HG02798 (cell line): ENCODE measurements around the gene IL6R.

Source experiments
- ATAC-seq: cut with Tn5 transposase; IDR thresholded peaks from one replicate; pipeline ENCODE4 v1.9.1; 2021; ENCODE audit warnings: mild to moderate bottlenecking; ENCODE audit not compliant: unreplicated experiment, poor library complexity

IL6R gene

DNA sequence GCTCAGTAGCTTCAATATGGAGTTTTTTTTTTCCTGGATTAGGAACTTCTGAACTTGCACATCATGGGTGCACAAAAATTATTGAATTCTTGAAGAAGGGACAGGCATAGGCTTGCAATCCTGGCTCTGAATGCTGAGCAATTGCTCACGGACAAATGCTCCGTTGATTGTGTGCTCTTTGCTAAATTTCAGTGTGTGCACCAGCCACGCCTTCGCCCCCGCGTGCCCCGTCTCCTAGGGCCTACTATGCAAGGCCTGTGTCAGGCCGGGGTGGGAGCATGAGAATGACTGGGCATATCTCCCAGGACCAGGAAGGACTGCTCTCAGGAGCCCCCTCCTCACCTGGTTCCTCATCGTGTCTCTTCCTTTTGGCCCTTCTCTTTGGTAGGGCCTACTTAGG, 17.4 kb downstream of the IL6R start:
- ATAC-seq: no peak

DNA sequence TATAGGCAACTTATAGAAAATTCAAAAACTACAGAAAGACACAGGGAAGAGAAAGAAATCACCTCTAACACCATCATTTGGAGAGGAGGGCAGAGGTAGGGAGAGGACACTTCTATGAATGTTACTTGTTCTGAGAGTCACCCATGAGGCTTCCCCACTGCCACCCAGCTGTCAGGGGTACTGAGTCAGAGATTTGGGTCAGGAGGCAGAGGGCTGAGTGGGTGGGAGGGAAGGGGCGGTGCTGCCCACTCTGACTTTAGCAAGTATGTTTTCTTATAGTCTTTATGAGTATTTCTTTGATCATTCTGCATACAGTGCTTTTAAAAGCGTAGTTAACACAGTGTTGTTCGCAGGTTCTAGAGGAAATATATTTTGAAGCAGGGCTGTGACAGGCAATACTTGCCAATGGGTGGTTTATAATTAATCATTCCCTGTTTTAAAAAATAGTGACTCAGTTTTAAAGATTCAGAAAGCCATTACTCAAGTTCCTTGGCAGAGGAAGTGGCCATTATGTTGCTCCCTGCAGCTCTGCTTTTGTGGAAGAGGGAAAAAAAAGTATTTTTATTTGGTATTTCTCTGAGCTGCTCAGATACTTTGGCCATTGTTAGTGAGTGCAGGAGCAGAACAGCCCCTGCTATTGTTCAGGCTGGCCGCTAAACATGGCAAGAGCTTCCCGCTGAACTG, 18.3 kb downstream of the IL6R start:
- no peak for ATAC-seq

DNA sequence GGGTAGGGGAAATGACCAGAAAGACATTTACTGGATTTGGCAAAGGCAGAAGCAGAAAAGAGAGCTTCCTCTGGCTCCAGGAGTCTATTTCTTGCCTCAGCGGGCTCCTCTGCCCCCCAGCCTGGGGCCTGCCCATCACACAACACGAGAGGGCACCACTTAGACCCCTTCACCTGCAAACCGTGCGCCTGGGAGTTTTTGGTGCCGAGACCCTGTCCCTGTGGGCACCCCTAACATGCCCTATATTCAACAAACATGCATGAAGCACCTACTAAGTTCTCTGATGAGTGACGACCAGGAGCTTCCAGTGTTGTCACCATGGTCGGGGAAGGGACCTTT, 18.8 kb downstream of the IL6R start:
- ATAC-seq: no peak

DNA sequence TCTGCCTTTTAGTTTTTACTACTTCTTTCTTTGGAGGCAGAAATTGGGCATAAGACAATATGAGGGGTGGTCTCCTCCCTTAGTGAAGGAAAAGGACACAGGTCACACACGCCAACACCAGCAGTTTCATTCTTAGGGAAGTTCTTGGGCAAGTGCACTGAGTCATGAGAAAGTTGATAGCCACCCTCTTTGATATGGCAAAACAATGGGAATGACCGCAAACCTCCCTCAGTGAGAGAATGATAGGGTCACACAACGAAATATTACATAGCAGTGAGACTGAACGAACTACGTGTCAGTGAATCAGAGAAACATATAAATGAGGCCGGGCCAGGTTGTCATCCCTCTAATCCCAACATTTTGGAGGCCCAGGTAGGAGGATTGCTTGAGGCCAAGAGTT, 20.0 kb downstream of the IL6R start:
- no peak for ATAC-seq

DNA sequence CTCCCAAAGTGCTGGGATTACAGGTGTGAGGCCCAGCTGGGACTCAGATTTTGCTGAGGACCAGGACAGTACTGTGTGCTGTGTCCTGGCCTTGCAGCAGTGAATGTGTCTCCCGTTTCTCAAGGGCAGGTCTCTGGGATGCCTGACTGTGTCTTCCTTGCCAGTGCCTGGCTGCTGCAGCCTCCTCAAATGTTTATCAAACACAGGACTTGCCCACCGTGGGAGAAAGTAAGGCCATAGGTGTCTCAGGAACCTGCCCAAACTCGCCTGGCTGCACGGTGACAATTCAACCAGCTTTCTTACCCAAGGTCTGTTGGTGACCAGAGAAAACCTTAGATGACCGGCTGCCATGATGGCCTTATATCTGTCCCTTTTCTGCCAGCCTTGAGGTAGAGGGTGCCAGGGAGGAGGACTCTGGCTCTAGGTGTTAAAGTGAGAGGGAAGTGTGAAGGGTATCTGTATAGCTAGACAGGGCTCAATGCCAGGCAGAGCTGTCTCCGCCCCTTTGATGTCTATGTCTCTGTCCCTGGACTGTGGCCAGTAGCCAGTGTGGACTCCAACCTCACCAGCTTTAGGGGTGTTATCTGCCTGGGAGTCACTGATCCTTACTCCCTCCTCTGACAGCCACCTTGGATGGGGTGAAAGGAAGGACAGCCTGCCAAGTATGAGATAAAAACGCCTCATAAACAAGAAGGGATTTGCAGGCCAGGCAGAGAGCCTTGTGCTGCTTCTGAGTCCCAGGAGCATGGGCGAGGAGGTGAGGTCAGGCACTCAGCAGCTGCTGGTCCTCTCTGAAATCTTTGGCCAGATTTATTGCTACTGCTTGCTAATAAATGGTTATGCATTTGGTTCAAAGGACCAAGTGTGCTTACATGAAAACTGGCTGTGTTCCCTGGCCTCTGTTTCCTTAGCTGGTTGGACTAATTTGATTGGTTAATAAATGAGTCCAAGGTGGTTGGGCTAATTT, 22.3 kb downstream of the IL6R start:
- ATAC-seq: no peak

DNA sequence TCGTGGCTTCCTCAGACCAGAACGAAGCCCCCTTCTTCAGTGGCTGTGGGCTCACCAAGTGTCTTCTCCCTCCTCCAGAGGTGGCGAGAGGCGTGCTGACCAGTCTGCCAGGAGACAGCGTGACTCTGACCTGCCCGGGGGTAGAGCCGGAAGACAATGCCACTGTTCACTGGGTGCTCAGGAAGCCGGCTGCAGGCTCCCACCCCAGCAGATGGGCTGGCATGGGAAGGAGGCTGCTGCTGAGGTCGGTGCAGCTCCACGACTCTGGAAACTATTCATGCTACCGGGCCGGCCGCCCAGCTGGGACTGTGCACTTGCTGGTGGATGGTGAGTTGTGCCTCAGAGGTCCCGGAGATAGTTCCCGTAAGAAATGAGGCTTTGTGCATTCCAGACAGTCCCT, 24.0 kb downstream of the IL6R start:
- no peak for ATAC-seq

DNA sequence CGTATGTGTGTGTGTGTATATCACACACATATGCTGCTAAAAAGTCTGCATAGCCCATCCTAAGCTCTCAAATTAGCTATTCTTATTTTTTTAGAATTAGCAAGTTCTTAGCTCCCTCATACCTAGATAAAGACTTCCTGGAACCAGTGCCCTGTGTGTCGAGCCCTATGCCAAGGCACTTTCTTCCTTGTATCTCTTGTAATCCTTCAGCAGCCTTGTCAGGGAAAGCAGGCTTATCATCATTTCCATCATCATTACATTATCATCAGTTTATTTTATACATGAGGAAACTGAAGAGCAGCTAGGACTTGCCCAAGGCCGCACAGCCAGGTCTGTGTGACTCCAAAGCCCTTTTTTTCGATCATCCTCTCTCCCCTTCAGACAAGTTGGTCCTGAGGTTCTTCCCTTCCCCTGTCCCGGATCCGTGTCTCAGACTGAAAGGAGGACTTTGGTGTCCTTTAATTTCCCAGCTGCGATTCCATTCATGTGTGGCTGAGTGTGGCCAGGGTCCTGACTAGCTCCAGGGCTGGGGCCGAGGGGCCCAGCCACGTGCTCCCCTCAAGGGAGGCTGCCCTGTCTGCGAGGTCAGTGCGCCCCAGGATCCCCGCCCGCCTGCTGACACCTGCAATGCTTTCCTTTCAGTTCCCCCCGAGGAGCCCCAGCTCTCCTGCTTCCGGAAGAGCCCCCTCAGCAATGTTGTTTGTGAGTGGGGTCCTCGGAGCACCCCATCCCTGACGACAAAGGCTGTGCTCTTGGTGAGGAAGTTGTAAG, 24.9 kb downstream of the IL6R start:
- ATAC-seq: no peak

DNA sequence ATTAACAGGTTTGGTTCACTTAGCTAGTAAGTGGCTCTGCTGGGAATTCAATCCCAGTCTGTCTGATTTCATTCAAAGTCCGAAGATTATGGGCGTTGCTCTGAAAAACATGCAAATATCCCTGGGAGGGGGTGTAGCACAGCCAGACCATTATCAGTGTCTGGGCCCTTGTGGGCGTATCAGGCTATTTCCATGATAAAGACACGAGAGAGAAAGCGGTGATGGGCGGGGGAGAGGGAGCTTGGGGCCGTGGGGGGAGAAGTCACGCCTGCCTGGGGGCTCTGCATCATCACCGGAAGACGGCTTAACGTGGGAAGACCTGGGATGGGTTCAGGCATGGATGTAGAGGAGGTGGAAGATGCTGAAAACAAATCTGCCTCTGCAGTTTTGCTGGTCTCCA, 25.8 kb downstream of the IL6R start:
- ATAC-seq: no peak

DNA sequence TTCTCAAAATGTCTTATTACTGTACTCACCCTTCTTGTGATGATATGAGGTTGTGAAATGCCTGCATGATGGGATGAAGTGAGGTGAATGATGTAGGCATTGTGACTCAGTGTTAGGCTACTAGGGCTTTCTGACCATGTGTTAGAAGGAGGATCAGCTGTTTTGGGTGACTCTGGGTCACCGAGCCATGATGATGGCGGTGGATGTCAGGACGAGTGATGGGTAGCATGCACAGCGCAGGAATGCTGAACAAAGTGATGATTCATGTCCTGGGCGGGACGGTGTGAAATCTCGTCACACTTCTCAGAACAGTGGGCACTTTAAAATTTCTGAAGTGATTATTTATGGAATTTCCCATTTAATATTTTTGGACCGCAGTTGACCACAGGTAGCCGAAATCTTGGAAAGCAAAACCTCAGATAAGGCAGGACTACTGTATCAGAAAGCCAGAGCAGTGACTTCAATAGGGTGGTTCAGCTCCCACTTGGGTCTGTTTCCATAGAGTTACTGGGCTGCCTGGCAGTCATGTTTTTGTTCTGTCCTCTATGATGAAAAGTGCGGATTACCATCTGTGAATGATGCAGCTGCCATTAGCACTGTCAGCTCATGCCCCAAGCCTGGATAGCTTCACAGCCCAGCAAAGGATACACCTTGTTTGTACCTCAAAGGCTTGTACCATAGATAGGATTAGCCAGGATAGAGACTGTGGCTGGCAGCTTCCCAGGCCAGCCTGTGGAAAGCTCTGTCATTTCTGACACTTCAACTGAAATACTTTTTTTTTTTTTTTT, 26.6 kb downstream of the IL6R start:
- no peak for ATAC-seq

DNA sequence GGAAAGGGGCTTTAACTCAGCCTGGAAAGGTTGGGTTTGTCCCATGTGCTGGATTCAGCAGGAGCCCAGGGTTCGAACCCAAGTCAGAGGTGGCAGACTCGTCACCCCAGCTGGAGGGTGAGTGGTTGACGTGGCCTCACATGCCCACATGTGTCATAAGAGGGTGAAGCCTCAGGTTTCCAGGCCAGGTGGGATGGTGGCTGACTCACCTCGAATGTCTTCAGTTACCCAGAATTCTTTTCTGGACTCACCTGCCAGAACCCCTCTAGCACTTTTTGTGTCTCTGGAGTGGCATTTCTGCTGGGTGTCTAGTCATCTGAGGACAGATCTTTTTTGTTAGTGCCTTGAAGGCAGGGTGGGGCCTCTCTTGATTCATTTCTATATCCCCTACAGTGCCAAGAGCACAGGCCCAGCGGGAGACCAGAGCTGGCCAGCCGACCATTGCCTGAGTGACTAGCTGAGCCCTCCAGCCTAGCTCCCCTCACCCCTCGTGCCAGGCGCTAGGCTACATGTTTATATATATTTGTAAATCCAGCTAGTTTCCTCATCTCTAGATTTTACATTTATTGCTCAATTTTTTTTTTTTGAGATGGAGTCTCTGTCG, 28.1 kb downstream of the IL6R start:
- ATAC-seq: no peak

DNA sequence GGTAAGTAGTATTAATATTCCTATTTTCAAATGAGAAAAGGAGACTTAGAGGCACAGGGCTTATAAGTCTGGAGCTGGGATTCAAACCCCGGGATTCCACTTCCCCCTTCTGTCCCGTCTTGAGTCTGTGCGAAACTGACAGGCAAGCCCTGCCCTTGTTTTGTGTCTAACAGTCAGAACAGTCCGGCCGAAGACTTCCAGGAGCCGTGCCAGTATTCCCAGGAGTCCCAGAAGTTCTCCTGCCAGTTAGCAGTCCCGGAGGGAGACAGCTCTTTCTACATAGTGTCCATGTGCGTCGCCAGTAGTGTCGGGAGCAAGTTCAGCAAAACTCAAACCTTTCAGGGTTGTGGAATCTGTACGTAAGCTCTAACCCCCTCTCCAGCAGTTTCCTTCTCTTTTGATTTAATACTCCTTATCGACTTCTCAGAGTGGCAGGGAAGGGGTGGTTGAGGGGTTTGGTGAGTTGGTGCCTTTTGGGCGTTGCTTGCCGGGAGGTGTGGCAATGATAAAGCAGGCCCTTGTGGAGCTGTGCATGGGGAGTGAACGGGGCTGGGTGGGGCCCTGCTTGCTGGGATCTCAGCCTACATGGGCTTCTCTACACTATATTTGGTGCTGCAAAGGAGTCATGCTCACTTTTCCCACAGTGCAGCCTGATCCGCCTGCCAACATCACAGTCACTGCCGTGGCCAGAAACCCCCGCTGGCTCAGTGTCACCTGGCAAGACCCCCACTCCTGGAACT, 29.4 kb downstream of the IL6R start:
- ATAC-seq: no peak

DNA sequence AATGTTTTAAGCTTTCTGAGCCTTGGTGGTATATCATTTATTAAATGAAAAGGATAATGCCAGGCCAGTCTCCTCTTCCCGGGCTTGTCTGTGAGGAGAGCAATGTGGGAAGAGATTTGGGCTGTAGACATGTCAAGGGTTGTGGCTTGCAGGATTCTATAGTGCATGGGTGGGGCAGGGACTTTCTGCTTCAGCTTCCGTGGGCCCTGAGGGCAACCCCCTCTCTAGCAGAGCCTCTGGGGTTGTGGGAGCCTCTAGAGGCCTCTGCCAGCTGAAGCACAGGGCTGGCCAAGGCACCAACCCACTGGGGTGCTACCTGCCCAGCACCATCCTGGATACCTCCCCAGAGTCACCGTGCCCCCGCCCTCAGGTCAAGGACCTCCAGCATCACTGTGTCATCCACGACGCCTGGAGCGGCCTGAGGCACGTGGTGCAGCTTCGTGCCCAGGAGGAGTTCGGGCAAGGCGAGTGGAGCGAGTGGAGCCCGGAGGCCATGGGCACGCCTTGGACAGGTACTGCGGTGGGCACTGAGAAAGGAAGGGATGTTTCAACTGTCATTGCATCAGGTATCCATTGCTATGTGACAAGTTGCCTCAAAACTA, 30.6 kb downstream of the IL6R start:
- no peak for ATAC-seq

DNA sequence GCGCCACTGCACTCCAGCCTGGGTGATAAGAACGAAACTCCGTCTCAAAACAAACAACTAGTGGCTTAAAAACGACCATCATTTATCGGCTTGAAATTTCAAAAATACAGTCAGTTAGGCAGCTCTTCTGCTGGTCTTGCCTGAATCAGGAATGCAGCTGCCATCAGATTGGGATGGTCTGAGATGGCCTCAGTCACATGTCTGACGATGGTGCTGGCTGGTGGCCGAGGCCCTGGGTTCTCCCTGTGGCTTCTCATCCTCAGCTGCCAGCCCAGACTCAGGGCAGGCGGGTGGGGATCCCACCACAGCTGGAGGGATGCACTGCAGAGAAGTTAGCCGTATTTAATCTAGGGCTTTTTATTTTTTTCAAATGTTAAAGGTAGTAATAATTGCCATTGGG, 31.3 kb downstream of the IL6R start:
- no peak for ATAC-seq

DNA sequence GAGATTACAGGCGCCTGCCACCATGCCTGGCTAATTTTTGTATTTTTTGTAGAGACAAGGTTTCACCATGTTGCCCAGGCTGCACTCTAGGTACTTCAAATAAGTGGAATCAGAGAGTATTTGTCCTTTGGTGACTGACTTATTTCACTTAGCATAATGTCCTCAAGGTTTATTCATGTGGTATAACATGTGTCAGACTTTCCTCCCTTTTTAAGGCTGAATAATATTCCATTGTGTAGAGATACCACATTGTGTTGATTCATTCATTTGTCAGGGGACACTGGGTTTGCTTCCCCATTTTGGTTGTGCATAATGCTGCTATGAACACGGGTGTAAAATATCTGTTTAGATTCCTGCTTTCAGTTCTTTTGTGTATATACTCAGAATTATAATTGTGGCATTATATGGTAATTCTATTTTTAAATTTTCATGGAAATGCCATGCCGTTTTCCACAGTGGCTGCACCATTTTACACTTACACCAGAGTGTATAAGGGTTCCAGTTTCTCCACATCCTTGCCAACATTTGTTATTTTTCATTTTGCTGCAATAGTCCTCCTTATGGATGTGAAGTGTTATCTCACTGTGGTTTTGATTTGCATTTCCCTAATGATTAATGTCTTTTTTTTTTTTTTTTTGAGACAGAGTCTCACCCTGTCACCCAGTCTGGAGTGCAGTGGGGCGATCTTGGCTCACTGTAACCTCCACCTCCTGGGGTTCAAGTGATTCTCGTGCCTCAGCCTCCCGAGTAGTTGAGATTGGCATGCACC, 35.1 kb downstream of the IL6R start:
- no peak for ATAC-seq

DNA sequence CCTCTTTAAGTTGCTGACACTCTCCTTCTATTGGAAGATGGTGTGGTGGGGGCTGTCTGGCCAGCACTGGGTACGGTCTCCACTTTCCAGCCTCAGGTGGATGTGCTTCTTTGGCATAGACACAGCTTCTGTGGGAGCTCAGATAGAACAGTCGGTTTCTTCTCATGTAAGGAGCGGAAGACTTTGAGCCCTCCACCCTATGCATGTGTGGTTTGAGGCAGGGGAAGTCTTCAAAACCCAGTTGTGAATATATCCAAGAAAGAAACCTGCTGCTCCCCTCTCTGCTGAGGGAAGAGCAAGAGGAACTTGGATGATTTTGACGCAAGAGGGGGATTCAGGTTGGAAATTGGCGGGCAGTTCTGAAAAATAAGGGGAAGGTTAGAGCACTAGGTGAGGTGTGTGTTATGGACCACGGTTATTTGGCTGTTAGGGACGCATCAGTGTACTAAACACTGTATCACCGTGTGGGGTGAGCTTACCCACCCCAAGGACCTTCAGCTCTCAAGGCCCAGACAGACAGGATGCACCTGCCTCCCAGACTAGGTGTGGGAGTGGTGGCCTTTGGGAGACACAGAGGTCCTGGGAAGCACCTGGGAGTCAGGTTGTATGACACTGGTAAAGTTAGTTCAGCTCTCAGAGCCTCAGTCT, 36.2 kb downstream of the IL6R start:
- ATAC-seq: no peak

DNA sequence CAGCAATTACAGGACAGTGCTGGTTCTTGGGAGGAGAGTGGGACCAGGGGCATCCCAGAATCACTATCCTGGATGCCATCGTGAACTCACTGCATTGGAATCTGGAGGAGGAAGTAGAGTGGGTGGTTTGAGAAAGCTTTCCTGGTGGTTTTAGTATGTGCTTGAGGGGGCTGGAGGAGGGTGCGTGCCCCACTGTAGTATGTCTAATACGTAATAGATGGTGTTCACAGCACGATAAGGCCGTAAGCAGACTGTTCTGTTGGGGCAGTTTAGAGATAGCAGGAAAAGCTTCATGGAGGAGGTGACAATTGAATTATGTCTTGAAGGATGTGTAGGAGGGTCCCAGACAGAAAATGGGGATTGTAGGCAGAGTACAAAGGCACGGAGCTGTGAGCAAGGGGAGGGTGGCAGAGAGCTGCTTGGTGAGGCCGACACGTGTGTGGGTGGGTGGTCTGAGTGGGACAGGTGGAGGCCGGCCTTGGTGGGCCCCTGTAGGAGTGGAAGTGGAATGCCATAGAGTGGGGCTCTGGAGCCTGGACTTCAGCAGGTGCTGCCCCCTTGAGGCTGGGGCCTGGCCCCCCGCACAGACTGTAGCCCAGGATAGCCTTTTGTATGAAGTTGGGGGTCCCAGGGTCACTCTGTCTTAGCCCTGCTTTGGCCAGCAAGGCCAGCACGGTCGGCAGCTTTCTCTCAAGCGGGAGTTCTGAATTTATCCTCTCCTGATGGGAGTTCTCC, 37.0 kb downstream of the IL6R start:
- ATAC-seq: no peak
